IMR-90 (cell line): ENCODE measurements around the gene PKDCC. TPM values are rescaled to one million over a fixed set of nuclear protein-coding genes. Genes with fewer than 3 reads are reported as not detected.

Experiments used
- ATAC-seq: fragments of 200-7000 bp; cut with Tn5 transposase; 2 replicates; pipeline ENCODE4 v1.9.1; 2020; ENCODE audit warnings: low read depth, mild to moderate bottlenecking, moderate library complexity
- BruUV-seq: library from RNA; stranded (reverse); fragments of 400-500 nt; replicated peaks from 2 replicates; lab custom pipeline; 2021; lab: Mats Ljungman, UMichigan
- CTCF ChIA-PET: fragments of 300-600 bp; formaldehyde crosslinking; extraction: SDS; loops from one replicate; lab custom pipeline; 2021; ENCODE audit warnings: antibody characterized with exemption; lab: Yijun Ruan, JAX
- POLR2A ChIA-PET: fragments of 300-600 bp; sonication (Branson Sonifier 250); formaldehyde crosslinking; loops from one replicate; lab custom pipeline; 2022; ENCODE audit warnings: antibody characterized with exemption; ENCODE audit not compliant: unreplicated experiment; lab: Charles Lee
- DNase-seq: peaks from one replicate; pipeline ENCODE4 v3.0.0; 2013
- H2AFZ ChIP-seq: replicated peaks from 2 replicates; pipeline ENCODE3; 2013; ENCODE audit warnings: low read length, mild to moderate bottlenecking; ENCODE audit not compliant: poor library complexity
- H2AK5ac ChIP-seq: 2 replicates; pipeline ENCODE4 v1.6.1; 2013; ENCODE audit warnings: low read depth, low read length, inconsistent platforms
- H2AK9ac ChIP-seq: replicated peaks from 2 replicates; pipeline ENCODE3; 2013; ENCODE audit warnings: mild to moderate bottlenecking, low read depth, low read length, moderate library complexity; ENCODE audit not compliant: poor library complexity
- H2BK120ac ChIP-seq: 2 replicates; pipeline ENCODE4 v1.6.1; 2013; ENCODE audit warnings: low read depth, low read length, inconsistent platforms
- H2BK15ac ChIP-seq: 3 replicates; pipeline ENCODE4 v1.6.1; 2013; ENCODE audit warnings: low read depth, low read length, inconsistent platforms
- H2BK20ac ChIP-seq: 2 replicates; pipeline ENCODE4 v1.6.1; 2013; ENCODE audit warnings: low read depth, mild to moderate bottlenecking, inconsistent platforms, low read length, moderate library complexity
- H2BK5ac ChIP-seq: 2 replicates; pipeline ENCODE4 v1.6.1; 2013; ENCODE audit warnings: mild to moderate bottlenecking, low read depth, low read length, inconsistent platforms; ENCODE audit not compliant: poor library complexity, severe bottlenecking
- H3K14ac ChIP-seq: replicated peaks from 2 replicates; pipeline ENCODE4 v1.6.1; 2013; ENCODE audit warnings: low read depth, low read length, inconsistent platforms
- H3K18ac ChIP-seq: 2 replicates; pipeline ENCODE4 v1.6.1; 2013; ENCODE audit warnings: low read depth, low read length, control low read depth
- H3K23ac ChIP-seq: 2 replicates; pipeline ENCODE4 v1.6.1; 2013; ENCODE audit warnings: low read depth, low read length, inconsistent platforms
- H3K27ac ChIP-seq: 2 replicates; pipeline ENCODE4 v1.5.1; 2013; ENCODE audit warnings: mild to moderate bottlenecking, control low read depth, low read length; ENCODE audit not compliant: insufficient read depth
- H3K27me3 ChIP-seq: 2 replicates; pipeline ENCODE4 v1.6.1; 2013; ENCODE audit warnings: low read length; ENCODE audit not compliant: control insufficient read depth, insufficient read depth
- H3K36me3 ChIP-seq: 2 replicates; pipeline ENCODE4 v1.6.1; 2013; ENCODE audit warnings: low read length, mixed read lengths; ENCODE audit not compliant: control insufficient read depth, insufficient read depth
- H3K4ac ChIP-seq: 2 replicates; pipeline ENCODE4 v1.6.1; 2013; ENCODE audit warnings: low read depth, low read length, inconsistent platforms
- H3K4me1 ChIP-seq: 2 replicates; pipeline ENCODE4 v1.6.1; 2013; ENCODE audit warnings: low read length, mixed read lengths; ENCODE audit not compliant: control insufficient read depth, insufficient read depth
- H3K4me2 ChIP-seq: 2 replicates; pipeline ENCODE4 v1.6.1; 2013; ENCODE audit warnings: low read depth, mild to moderate bottlenecking, control low read depth, low read length, moderate library complexity
- H3K4me3 ChIP-seq: 2 replicates; pipeline ENCODE4 v1.5.1; 2013; ENCODE audit warnings: low read depth, mild to moderate bottlenecking, control low read depth, low read length, moderate library complexity; ENCODE audit not compliant: insufficient read depth
- H3K56ac ChIP-seq: 2 replicates; pipeline ENCODE4 v1.6.1; 2013; ENCODE audit warnings: low read length, inconsistent platforms; ENCODE audit not compliant: insufficient read depth; ENCODE audit errors: extremely low read depth
- H3K79me1 ChIP-seq, 2 experiments: 2 replicates each; pipeline ENCODE4 v1.6.1; 2013; ENCODE audit warnings: low read length in 2 of 2, inconsistent platforms in 1 of 2, low read depth in 1 of 2
- H3K9ac ChIP-seq: 2 replicates; pipeline ENCODE4 v1.6.1; 2013; ENCODE audit warnings: low read depth, low read length, control low read depth
- H3K9me1 ChIP-seq: 2 replicates; pipeline ENCODE4 v1.6.1; 2013; ENCODE audit warnings: low read length, inconsistent platforms; ENCODE audit not compliant: insufficient read depth
- H3K9me3 ChIP-seq: 2 replicates; pipeline ENCODE4 v1.6.1; 2013; ENCODE audit warnings: low read length; ENCODE audit not compliant: control insufficient read depth, insufficient read depth
- H4K20me1 ChIP-seq: 2 replicates; pipeline ENCODE4 v1.6.1; 2013; ENCODE audit warnings: low read length, inconsistent platforms; ENCODE audit not compliant: insufficient read depth
- H4K5ac ChIP-seq: 2 replicates; pipeline ENCODE4 v1.6.1; 2013; ENCODE audit warnings: mild to moderate bottlenecking, low read depth, low read length, control low read depth
- H4K8ac ChIP-seq, 2 experiments: 2 replicates each; pipeline ENCODE4 v1.6.1; 2013; ENCODE audit warnings: low read depth in 2 of 2, low read length in 2 of 2, control low read depth in 1 of 2, inconsistent platforms in 1 of 2
- H4K91ac ChIP-seq: 2 replicates; pipeline ENCODE4 v1.6.1; 2013; ENCODE audit warnings: low read depth, low read length, inconsistent platforms; ENCODE audit not compliant: insufficient read depth
- CHD1 ChIP-seq: IDR thresholded peaks from 2 replicates; pipeline ENCODE4 v1.6.1; 2012; ENCODE audit warnings: low read depth, low read length, improper control_type of control experiment
- MAFK ChIP-seq: IDR thresholded peaks from 2 replicates; pipeline ENCODE4 v1.6.1; 2012; ENCODE audit warnings: low read depth, low read length, improper control_type of control experiment
- NFE2L2 ChIP-seq: fragments of 150-350 bp; IDR thresholded peaks from 2 replicates; pipeline ENCODE4 v1.6.1; 2016; ENCODE audit warnings: low read depth, mild to moderate bottlenecking, low read length
- WGBS, 2 experiments: methylation state at CpG; one replicate each; pipeline versions ENCODE4 v1.1.5 to v1.1.7; 2013; ENCODE audit warnings: missing lambda C conversion rate in 2 of 2; ENCODE audit not compliant: insufficient read length in 1 of 2; ENCODE audit errors: extremely low coverage in 2 of 2; 5-methylcytosine and 5-hydroxymethylcytosine counted together
- dilution Hi-C: fragments of 300-500 bp; cut with HindIII; formaldehyde crosslinking; loops from one replicate; pipeline ENCODE4 v1.14.3; 2018; ENCODE audit warnings: low sequenced_read_pairs; ENCODE audit not compliant: unreplicated experiment
- in situ Hi-C: fragments of 300-500 bp; cut with MboI; formaldehyde crosslinking; loops from 3 replicates; pipeline ENCODE4 v1.14.3; 2019; ENCODE audit warnings: low sequenced_read_pairs, inconsistent platforms, mixed read lengths
- intact Hi-C: fragments of 100-400 bp; cut with micrococcal nuclease; formaldehyde crosslinking; loops from 2 replicates; pipeline ENCODE4 v1.10.0; 2022
- polyA plus RNA-seq, 3 experiments: library from polyadenylated mRNA; depleted of rRNA; stranded (reverse); fragments of >200 nt; gene quantifications; 2 replicates each; pipeline ENCODE4 v1.2.3, GENCODE V29; 2012; ENCODE audit warnings: low replicate concordance in 1 of 3
- total RNA-seq: library from RNA; depleted of rRNA; stranded (reverse); fragments of >200 nt; gene quantifications from 2 replicates; pipeline ENCODE4 v1.2.3, GENCODE V29; 2012; rRNA removed

Gene PKDCC
- total and polyA plus RNA-seq, 2 of the 4 experiments (the other 2 are of a cell fraction), result 55.6 to 95.7 TPM

- TF ChIP-seq CHD1, result no peak
Measured at GRCh38 chr2:42106257-42106816, 58.5 kb downstream of the PKDCC start (continued).

GRCh38 chr2:42107249-42108042 lies 59.6 kb downstream of the PKDCC start:
- intact Hi-C loops (no loop called here), in situ Hi-C loops (no loop called here), dilution Hi-C loops (no loop called here)
- no peak overlapping the region for H3K56ac ChIP-seq
- ChIA-PET POLR2A (no interaction called here), CTCF (no interaction called here)
- H3K36me3 ChIP-seq, result no peaks in the 10 kb centered on the region
- no peak overlapping the region for H4K5ac ChIP-seq
- 0 out of 2 replicates have a peak overlapping the region, but pooled peaks have one; percentile 4 for H2AK5ac ChIP-seq
- H4K20me1 ChIP-seq, result no peaks in the 10 kb centered on the region
- no peak overlapping the region for H4K91ac ChIP-seq
- H3K27ac ChIP-seq, result no peak overlapping the region
- H3K4me2 ChIP-seq, result no peak overlapping the region
- TF ChIP-seq MAFK (no peak), NFE2L2 (no peak)
- H3K27me3 ChIP-seq, result 0 out of 2 replicates have a peak, but pooled peaks cover 2% of the 10 kb centered on the region
- no peak overlapping the region for H3K9ac ChIP-seq
- WGBS, 2 experiments, result 77% methylated on average over 4 of the region's 4 CpGs; no CpG with 5 or more reads in 1 of the 2 experiments
- DNase-seq (no peak), ATAC-seq (no peak)
- H2BK120ac ChIP-seq, result no peak overlapping the region
- H2BK20ac ChIP-seq, result no peak overlapping the region; the same call in 1 of the 2 replicates
- no TSS peak for BruUV-seq
- H3K4me3 ChIP-seq, result no peak overlapping the region
- no peak overlapping the region for H2BK15ac ChIP-seq
- no peak overlapping the region for H2BK5ac ChIP-seq
- H2AK9ac ChIP-seq, result peak overlapping the region; percentile 62
- H3K79me1 ChIP-seq, result no peaks in the 10 kb centered on the region
- no peak overlapping the region for H4K8ac ChIP-seq
- peaks cover 4% of the 10 kb centered on the region; the same call in 1 of the 2 replicates for H3K4me1 ChIP-seq
- no peak overlapping the region for H3K18ac ChIP-seq
- H3K9me3 ChIP-seq, result no peaks in the 10 kb centered on the region
- H3K23ac ChIP-seq, result no peak overlapping the region; the same call in 1 of the 2 replicates
- H3K9me1 ChIP-seq, result peaks cover 3% of the 10 kb centered on the region; the same call in 1 of the 2 replicates
- no peak overlapping the region for H2AFZ ChIP-seq
- no peak overlapping the region for H3K14ac ChIP-seq
- H3K4ac ChIP-seq, result 0 out of 2 replicates have a peak overlapping the region, but pooled peaks have one; percentile 7

Other genes starting within 250 kb of the PKDCC start
- gene EML4, start 121.3 kb downstream of the PKDCC start, total RNA-seq, result 73.7 and 85.8 TPM in 2 replicates
- 24.8 and 29.7 TPM in 2 replicates for gene EML4, start 121.3 kb downstream of the PKDCC start, polyA plus RNA-seq (2012; rRNA removed)